GM21390 (cell line): ENCODE data around the gene TIMM22.

Experiments
- ATAC-seq: cut with Tn5 transposase; IDR thresholded peaks from one replicate; pipeline ENCODE4 v1.9.1; 2021; ENCODE audit not compliant: unreplicated experiment

Gene TIMM22

GRCh38 chr17:1018547-1018946 lies 21.6 kb downstream of the TIMM22 start:
- ATAC-seq, result no peak

DNA sequence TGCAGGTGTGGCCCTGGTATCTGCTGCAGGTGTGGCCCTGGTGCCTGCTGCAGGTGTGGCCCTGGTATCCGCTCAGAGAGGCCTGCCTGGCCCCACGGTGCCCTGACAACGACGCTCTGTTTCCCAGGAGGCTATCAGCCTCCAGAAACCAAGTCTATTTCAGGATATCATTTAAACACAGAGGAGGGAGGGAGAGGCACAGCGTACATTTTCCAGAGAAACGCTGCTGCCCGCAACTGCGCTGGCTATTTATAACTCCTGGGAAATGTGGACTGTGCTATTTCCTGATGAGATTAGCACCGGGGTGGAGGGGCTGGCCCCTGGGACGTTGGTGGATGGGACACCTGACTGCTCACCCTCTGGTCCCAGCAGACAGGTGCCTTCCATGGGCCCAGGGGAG lies 22.5 kb downstream of the TIMM22 start:
- ATAC-seq, result no peak

- ATAC-seq, result no peak
Observed at GRCh38 chr17:1021147-1021546, 24.2 kb downstream of the TIMM22 start.

- no peak for ATAC-seq
Observed at GRCh38 chr17:1022278-1023024, 25.5 kb downstream of the TIMM22 start.

DNA sequence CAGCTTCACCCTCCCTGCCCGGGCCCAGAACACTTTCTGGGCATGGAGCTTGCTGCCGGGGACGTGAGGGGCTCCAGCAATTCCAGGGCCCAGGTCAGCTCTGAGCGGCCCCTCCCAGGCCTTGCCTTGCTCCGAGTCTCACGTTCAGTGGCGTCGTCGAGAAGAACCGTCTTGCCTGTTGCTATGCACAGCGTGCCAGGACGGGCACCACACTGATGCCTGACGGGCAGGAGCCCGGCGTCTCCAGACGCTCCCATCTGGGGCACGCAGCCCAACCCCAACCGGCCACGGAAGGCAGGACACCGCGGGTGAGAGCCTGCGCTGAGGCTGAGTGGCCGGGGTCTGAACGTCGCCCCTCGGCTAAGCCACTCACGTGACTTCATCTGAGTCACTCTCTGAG lies 27.1 kb downstream of the TIMM22 start:
- no peak for ATAC-seq

DNA sequence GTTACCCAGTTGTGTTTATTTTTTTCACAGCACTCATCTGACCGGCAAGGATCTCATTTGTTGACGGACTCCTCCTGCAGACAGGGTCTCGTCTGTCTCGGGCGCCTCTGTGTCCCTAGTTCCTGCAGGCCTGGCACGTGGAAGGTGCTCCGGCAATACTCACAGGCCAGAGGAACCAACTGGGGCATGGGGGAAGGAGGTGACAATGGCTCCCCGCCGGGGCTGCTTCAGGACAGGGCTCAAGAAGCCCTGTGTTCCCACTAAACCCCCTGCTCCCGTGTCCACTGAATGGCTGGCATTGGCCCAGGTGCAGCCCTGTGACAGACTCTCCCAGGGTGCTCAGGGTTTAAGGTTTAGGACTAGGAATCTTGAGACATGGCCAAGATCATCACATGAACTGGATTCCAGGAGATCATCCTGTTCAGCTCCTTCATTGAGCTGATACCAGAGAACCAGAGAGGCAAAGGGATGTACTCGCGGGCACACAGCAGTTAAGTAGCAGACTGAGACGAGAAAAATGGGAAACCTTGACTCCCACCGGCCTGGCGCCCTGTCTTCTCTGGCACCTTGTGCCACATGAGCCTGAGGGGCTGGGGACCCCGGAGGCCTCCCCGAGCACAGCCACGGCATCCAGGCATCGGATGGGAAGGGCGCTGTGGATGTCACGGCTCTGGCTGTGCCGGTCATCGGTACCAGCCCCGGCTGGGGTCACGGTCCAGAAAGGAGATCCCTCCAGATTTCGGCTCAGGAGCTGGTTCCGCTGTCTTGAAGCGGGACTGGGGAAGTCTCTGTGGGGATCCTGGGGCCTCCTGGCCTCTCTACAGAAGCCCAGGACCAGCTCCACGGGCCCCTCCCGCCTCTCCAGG lies 29.0 kb downstream of the TIMM22 start:
- no peak for ATAC-seq

- ATAC-seq, result no peak
Observed at GRCh38 chr17:1026599-1026975, 29.7 kb downstream of the TIMM22 start.

GRCh38 chr17:1027044-1027443 lies 30.1 kb downstream of the TIMM22 start:
- no peak for ATAC-seq

DNA sequence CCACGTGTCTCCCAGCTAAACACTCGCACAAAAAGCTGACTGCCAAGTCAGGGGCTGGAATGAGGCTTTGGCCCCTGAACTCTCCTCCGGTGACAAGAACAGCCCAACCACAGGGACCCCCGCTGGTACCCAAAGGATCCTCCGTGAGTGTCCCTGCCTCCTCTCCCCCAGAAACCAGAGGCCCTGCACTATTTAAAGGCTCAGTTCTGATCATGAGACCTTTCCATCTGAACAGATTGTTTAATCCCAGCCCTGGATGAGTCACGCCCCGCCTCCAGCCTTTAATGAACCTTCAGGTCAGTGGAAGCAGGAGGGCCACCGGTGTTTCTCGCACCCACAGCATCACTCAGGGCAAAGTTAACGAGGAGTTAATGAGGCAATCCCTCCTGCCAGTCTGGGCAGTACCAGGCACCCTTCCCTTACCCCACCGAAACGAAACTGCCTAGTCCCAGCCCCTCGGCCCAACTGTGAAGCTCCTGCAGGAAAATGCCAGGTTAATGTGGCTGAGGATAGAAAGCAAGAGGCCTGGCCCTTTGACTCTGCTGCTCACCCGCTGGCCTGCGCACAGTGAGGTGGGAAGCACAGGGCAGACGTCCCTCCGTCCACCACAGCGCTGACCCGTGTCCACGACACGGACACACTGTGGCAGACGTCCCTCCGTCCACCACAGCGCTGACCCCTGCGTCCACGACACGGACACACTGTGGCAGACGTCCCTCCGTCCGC lies 32.4 kb downstream of the TIMM22 start:
- ATAC-seq, result no peak

GRCh38 chr17:1029922-1030644 lies 33.2 kb downstream of the TIMM22 start:
- no peak for ATAC-seq

DNA sequence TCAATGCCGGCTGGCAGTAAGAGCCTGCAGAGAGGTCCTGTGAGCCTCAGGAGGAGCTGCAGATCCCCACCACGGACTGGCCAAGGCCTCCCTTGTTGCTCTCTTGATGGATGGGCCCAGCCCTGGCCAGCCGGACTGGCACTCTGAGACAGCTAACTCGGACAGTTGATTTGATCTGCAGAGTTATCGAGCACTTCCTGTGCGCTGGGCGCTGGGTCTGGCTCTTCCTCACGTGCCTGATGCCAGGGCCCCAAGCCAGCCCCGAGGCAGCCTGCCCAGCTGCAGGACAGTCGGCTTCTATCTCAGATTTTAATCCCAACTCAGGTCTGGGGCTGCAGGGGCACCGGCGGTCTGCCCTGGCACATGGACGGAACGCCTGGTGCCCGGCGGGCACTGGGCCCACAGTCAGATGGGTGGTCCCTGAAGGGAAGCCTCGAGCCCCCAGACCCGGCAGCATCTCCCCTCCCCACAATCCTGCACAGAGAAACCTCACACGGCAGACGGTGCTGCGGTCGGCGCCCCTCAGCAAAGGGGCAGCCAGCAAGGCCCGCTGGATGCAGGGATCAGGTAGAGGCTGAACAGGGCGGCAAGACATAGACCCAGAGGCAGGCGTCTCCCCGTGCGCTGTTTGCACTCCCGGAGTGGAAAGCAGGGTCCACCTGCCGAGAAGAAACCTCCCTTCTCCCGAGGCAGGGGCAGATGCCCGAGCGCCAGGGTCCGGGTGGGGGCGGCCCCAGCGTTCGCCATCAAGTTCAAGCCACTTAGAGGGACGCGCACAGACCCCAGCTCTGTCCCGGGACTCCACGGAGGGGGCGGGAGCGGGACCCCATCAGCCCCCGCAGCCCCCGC lies 34.0 kb downstream of the TIMM22 start:
- no peak for ATAC-seq

DNA sequence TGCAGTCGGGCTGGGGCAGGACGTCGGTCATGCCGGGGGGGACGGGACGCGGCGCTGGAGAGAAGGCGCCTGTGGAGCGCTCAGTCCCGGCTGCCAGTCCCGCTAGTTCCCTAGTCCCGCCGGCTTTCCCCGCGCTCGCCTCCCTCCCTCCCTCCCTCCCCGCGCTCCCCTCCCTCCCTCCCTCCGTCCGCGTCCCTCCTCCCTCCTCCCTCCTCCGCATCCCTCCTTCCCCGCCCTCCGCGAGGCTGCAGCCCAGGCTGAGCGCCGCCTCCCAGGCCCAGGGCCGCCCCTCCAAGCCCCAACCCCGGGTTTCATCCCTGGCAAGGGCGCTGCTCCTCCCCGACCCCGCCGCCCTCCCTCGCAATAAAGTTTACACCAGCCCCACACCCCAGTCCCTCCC lies 34.8 kb downstream of the TIMM22 start:
- ATAC-seq, result no peak

GRCh38 chr17:1032391-1032790 lies 35.5 kb downstream of the TIMM22 start:
- ATAC-seq, result no peak

DNA sequence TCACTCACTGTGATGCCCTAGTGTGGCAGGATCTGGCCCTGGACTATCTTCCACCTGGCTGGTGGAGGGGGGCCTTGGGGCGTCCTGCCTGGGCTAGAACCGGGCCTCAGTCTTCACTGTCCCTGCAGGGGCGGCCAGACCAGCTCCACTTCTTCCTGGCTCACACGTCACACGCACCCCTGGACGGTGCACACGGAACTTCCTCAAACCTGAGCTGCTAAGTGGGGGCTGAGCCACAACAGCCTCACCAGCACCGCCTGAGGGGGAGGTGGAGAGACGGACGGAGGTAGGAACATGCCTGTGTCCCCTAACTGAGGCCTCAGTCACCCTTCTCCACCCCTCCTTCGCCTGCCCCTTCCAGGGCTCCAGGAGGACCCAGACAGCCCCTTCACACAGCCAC lies 36.6 kb downstream of the TIMM22 start:
- ATAC-seq, result no peak

- ATAC-seq, result no peak
Observed at GRCh38 chr17:1034652-1035210, 37.8 kb downstream of the TIMM22 start.

DNA sequence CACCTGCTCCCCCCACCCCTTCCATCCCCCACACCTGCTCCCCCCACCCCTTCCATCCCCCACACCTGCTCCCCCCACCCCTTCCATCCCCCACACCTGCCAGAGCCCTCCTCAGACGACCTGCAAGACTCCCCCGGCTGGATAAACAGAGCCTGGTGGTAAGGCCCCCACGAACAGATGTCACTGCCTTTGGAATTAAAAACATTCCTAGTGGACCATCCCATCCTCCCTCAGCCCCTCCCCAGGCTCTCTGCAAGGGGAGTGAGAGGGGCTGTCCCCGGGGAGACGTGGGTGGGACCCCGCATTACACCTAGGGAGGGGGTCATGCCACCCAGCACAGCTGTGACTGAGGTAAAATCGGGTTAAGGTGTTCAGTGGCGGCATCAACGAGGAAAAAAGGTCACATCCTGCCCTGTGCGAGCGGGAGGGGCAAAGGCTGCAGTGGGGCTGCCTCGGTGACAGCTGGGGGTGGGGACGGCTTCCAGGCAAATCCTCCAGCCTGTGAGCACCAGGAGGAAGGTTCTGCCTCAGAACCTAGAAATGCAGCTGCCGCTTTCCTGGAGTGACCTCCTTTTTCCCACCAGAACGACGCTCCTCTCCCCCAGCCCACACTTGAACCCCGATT lies 38.7 kb downstream of the TIMM22 start:
- ATAC-seq, result no peak

GRCh38 chr17:1036171-1036844 lies 39.4 kb downstream of the TIMM22 start:
- ATAC-seq, result no peak

DNA sequence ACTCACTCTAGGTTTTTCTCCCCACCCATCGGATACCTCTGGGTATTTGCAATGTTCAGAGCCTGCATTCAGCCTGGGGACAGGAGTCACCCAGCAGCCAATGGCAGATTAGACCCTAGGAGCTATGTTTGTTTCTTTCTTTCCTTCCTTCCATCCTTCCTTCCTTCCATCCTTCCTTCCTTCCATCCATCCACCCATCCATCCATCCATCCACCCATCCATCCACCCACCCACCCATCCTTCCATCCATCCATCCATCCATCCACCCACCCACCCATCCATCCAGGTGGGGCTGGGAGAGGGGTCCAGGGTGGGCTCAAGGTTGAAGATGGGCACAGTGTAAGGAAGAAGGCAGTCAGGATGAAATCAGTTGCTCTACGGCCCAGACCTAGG lies 39.9 kb downstream of the TIMM22 start:
- ATAC-seq, result no peak
